Ectodermal cell (in vitro differentiated cells): Measurements from ENCODE around the gene EVPLL.
"Not testable (repeated sequence)": the region's sequence is repeated elsewhere in the genome, so short reads cannot be mapped to it uniquely, and the experiment has no call there.

Experiments
- H3K27ac ChIP-seq: 2 replicates; pipeline ENCODE4 v1.7.0; 2013; ENCODE audit warnings: mild to moderate bottlenecking, low read depth, low read length; ENCODE audit not compliant: insufficient read depth, poor library complexity, severe bottlenecking
- H3K27me3 ChIP-seq: 2 replicates; pipeline ENCODE4 v1.7.0; 2013; ENCODE audit warnings: mild to moderate bottlenecking, low read length; ENCODE audit not compliant: insufficient read depth, control insufficient read depth, poor library complexity, severe bottlenecking
- H3K36me3 ChIP-seq: one replicate; pipeline ENCODE4 v1.7.0; 2013; ENCODE audit warnings: low read length; ENCODE audit not compliant: control insufficient read depth, insufficient read depth
- H3K4me1 ChIP-seq: one replicate; pipeline ENCODE4 v1.7.0; 2013; ENCODE audit warnings: low read length; ENCODE audit not compliant: control insufficient read depth, insufficient read depth
- H3K4me3 ChIP-seq: 2 replicates; pipeline ENCODE4 v1.7.0; 2013; ENCODE audit warnings: low read depth, low read length, control low read depth; ENCODE audit not compliant: insufficient read depth
- H3K9me3 ChIP-seq: 2 replicates; pipeline ENCODE4 v1.7.0; 2013; ENCODE audit warnings: mild to moderate bottlenecking, low read length, moderate library complexity; ENCODE audit not compliant: control insufficient read depth
- WGBS, 2 experiments: methylation state at CpG; one replicate each; pipeline ENCODE4 v1.1.7; 2013; ENCODE audit warnings: missing lambda C conversion rate in 2 of 2; 5-methylcytosine and 5-hydroxymethylcytosine counted together

Gene EVPLL

GRCh38 chr17:18361837-18362697 lies 15.5 kb upstream of the EVPLL start:
- H3K27ac ChIP-seq, result no peak overlapping the region
- H3K9me3 ChIP-seq, result no peaks in the 10 kb centered on the region
- peak overlapping the region; percentile 87 for H3K4me3 ChIP-seq
- WGBS, 2 experiments, result 68 to 71% methylated on average over 15 of the region's 15 CpGs
- no peaks in the 10 kb centered on the region for H3K4me1 ChIP-seq
- H3K36me3 ChIP-seq, result peaks cover 5% of the 10 kb centered on the region
- no peaks in the 10 kb centered on the region for H3K27me3 ChIP-seq

GRCh38 chr17:18362698-18363100 lies 14.9 kb upstream of the EVPLL start:
- Histone ChIP-seq H3K27me3 (no peaks in the 10 kb centered on the region), H3K4me3 (peak overlapping the region; percentile 87), H3K36me3 (peaks cover 5% of the 10 kb centered on the region), H3K27ac (no peak overlapping the region), H3K9me3 (no peaks in the 10 kb centered on the region), H3K4me1 (no peaks in the 10 kb centered on the region)
- WGBS, 2 experiments, result 10% methylated on average over 14 of the region's 14 CpGs

- Histone ChIP-seq H3K9me3 (no peaks in the 10 kb centered on the region), H3K27ac (no peak within 1 kb of the TSS), H3K27me3 (no peaks in the 10 kb centered on the region), H3K36me3 (peaks cover 4% of the 10 kb centered on the region), H3K4me3 (peak within 1 kb of the TSS; percentile 87), H3K4me1 (no peaks in the 10 kb centered on the region)
- 1 to 2% methylated on average over 75 to 76 of the region's 76 CpGs for WGBS, 2 experiments
Observed at GRCh38 chr17:18363101-18364049, 14.2 kb upstream of the EVPLL start, which contains the start of gene SHMT1. Gene SHMT1 (minus strand): TSS chr17:18363550. CDS start chr17:18355981, 7,569 bp downstream.

GRCh38 chr17:18364166-18364565 lies 13.4 kb upstream of the EVPLL start:
- no peak overlapping the region for H3K4me3 ChIP-seq
- no peaks in the 10 kb centered on the region for H3K9me3 ChIP-seq
- H3K36me3 ChIP-seq, result no peaks in the 10 kb centered on the region
- no peaks in the 10 kb centered on the region for H3K4me1 ChIP-seq
- no peak overlapping the region for H3K27ac ChIP-seq
- H3K27me3 ChIP-seq, result no peaks in the 10 kb centered on the region
- WGBS, 2 experiments, result 92 to 94% methylated on average over 4 to 6 of the region's 6 CpGs

- H3K27me3 ChIP-seq, result no peaks in the 10 kb centered on the region
- H3K4me3 ChIP-seq, result no peak overlapping the region
- H3K4me1 ChIP-seq, result no peaks in the 10 kb centered on the region
- 96 to 97% methylated on average over 8 of the region's 8 CpGs for WGBS, 2 experiments
- H3K36me3 ChIP-seq, result no peaks in the 10 kb centered on the region
- H3K27ac ChIP-seq, result no peak overlapping the region
- no peaks in the 10 kb centered on the region for H3K9me3 ChIP-seq
Observed at GRCh38 chr17:18368946-18369345, 8.6 kb upstream of the EVPLL start.

- Histone ChIP-seq H3K27me3 (no peaks in the 10 kb centered on the region), H3K4me3 (no peak overlapping the region), H3K9me3 (no peaks in the 10 kb centered on the region), H3K4me1 (no peaks in the 10 kb centered on the region), H3K36me3 (no peaks in the 10 kb centered on the region), H3K27ac (no peak overlapping the region)
- WGBS, 2 experiments, result 91 to 92% methylated on average over 5 of the region's 5 CpGs
Observed at GRCh38 chr17:18370761-18371160, 6.8 kb upstream of the EVPLL start.

- Histone ChIP-seq H3K36me3 (no peaks in the 10 kb centered on the region), H3K27ac (no peak overlapping the region), H3K4me3 (no peak overlapping the region), H3K27me3 (no peaks in the 10 kb centered on the region), H3K9me3 (no peaks in the 10 kb centered on the region), H3K4me1 (no peaks in the 10 kb centered on the region)
- WGBS, 2 experiments, result 93 to 96% methylated on average over 6 to 7 of the region's 7 CpGs
Observed at GRCh38 chr17:18371455-18371854, 6.1 kb upstream of the EVPLL start.

- not testable (repeated sequence) for H3K27me3 ChIP-seq, H3K36me3 ChIP-seq, H3K4me1 ChIP-seq, H3K9me3 ChIP-seq, H3K27ac ChIP-seq, H3K4me3 ChIP-seq
- WGBS, 2 experiments, result 94 to 99% methylated on average over 5 to 6 of the region's 6 CpGs
Observed at GRCh38 chr17:18373181-18373580, 4.4 kb upstream of the EVPLL start.

- Histone ChIP-seq H3K4me3 (no peak overlapping the region), H3K36me3 (no peaks in the 10 kb centered on the region), H3K27me3 (no peaks in the 10 kb centered on the region), H3K9me3 (no peaks in the 10 kb centered on the region), H3K27ac (no peak overlapping the region), H3K4me1 (no peaks in the 10 kb centered on the region)
- 86 to 92% methylated on average over 7 of the region's 7 CpGs for WGBS, 2 experiments
Observed at GRCh38 chr17:18374216-18374615, 3.4 kb upstream of the EVPLL start.

GRCh38 chr17:18378205-18378505 lies 577 bp downstream of the EVPLL start:
- no peaks in the 10 kb centered on the region for H3K27me3 ChIP-seq
- no peaks in the 10 kb centered on the region for H3K36me3 ChIP-seq
- H3K4me3 ChIP-seq, result no peak overlapping the region
- H3K9me3 ChIP-seq, result no peaks in the 10 kb centered on the region
- WGBS, 2 experiments, result 93 to 94% methylated on average over 2 of the region's 2 CpGs
- no peak overlapping the region for H3K27ac ChIP-seq
- no peaks in the 10 kb centered on the region for H3K4me1 ChIP-seq
